ENCODE measurements around the gene CEP20. TPM values are rescaled to one million over a fixed set of nuclear protein-coding genes. Genes with fewer than 3 reads are reported as not detected.
A peak's percentile ranks its signal among the peaks of the same experiment; 100 is the strongest.

CEP20 gene
- total RNA-seq, 1 donor from 2014 or later: 28.2 TPM

GRCh38 chr16:15887283-15887682 is 1.1 kb downstream of the CEP20 start:
- no peaks in the 10 kb centered on the region for H3K27me3 ChIP-seq

GRCh38 chr16:15886078-15886477 is 2.3 kb downstream of the CEP20 start:
- H3K27me3 ChIP-seq: no peaks in the 10 kb centered on the region
- no peak overlapping the region for H3K4me3 ChIP-seq
- H3K4me1 ChIP-seq: peaks cover 35% of the 10 kb centered on the region
- no peaks in the 10 kb centered on the region for H3K9me3 ChIP-seq
- DNase-seq (ENCODE audit: extremely low spot score in 2 of 2): no peak
- H3K36me3 ChIP-seq: peaks cover 0 to 21% of the 10 kb centered on the region in 2 donors
- no peak overlapping the region for H3K27ac ChIP-seq
- intact Hi-C loops (cut with DNase I): no loop called here
- TF ChIP-seq POLR2AphosphoS5 (IDR thresholded peaks at IDR 0.05; ENCODE audit: insufficient read depth in 1 of 2, low read depth in 1 of 2) (no peak), CTCF (IDR thresholded peaks at IDR 0.05) (no peak), POLR2A (IDR thresholded peaks at IDR 0.05) (no peak)

More at GRCh38 chr16:15887283-15887682, 1.1 kb downstream of the CEP20 start:
- intact Hi-C loops (cut with DNase I): no loop called here
- Histone ChIP-seq H3K4me1 (peaks cover 35% of the 10 kb centered on the region), H3K9me3 (no peaks in the 10 kb centered on the region), H3K27ac (no peak overlapping the region), H3K36me3 (peaks cover 0 to 13% of the 10 kb centered on the region in 2 donors), H3K4me3 (peak overlapping the region; percentile 66 to 82)
- no peak for DNase-seq (ENCODE audit: extremely low spot score in 2 of 2)
- TF ChIP-seq CTCF (IDR thresholded peaks at IDR 0.05) (no peak), POLR2AphosphoS5 (IDR thresholded peaks at IDR 0.05; ENCODE audit: insufficient read depth in 1 of 2, low read depth in 1 of 2) (no peak), POLR2A (IDR thresholded peaks at IDR 0.05) (no peak)

- no peak overlapping the region for H3K4me3 ChIP-seq
Observed at GRCh38 chr16:15885560-15886001, 2.8 kb downstream of the CEP20 start.

GRCh38 chr16:15882563-15882962 is 5.8 kb downstream of the CEP20 start:
- Histone ChIP-seq H3K27me3 (no peaks in the 10 kb centered on the region), H3K36me3 (peaks cover 0 to 21% of the 10 kb centered on the region in 2 donors), H3K4me3 (no peak overlapping the region), H3K27ac (no peak overlapping the region), H3K9me3 (no peaks in the 10 kb centered on the region), H3K4me1 (peaks cover 36% of the 10 kb centered on the region)
- no peak for TF ChIP-seq POLR2AphosphoS5 (IDR thresholded peaks at IDR 0.05; ENCODE audit: insufficient read depth in 1 of 2, low read depth in 1 of 2)
- TF ChIP-seq POLR2A (IDR thresholded peaks at IDR 0.05): no peak
- TF ChIP-seq CTCF (IDR thresholded peaks at IDR 0.05): no peak
- intact Hi-C loops (cut with DNase I): no loop called here
- no peak for DNase-seq (ENCODE audit: extremely low spot score in 2 of 2)

More at GRCh38 chr16:15885560-15886001, 2.8 kb downstream of the CEP20 start:
- intact Hi-C loops (cut with DNase I): no loop called here
- Histone ChIP-seq H3K36me3 (peaks cover 0 to 21% of the 10 kb centered on the region in 2 donors), H3K9me3 (no peaks in the 10 kb centered on the region), H3K27me3 (no peaks in the 10 kb centered on the region), H3K27ac (no peak overlapping the region), H3K4me1 (peaks cover 40% of the 10 kb centered on the region)
- TF ChIP-seq CTCF (IDR thresholded peaks at IDR 0.05): no peak
- TF ChIP-seq POLR2AphosphoS5 (IDR thresholded peaks at IDR 0.05; ENCODE audit: insufficient read depth in 1 of 2, low read depth in 1 of 2): no peak
- TF ChIP-seq POLR2A (IDR thresholded peaks at IDR 0.05): no peak
- DNase-seq (ENCODE audit: extremely low spot score in 2 of 2): no peak

GRCh38 chr16:15881794-15882379 is 6.5 kb downstream of the CEP20 start:
- no peaks in the 10 kb centered on the region for H3K27me3 ChIP-seq
- no peak overlapping the region for H3K27ac ChIP-seq
- intact Hi-C loops (cut with DNase I): no loop called here
- H3K4me1 ChIP-seq: peaks cover 29% of the 10 kb centered on the region
- H3K36me3 ChIP-seq: peaks cover 0 to 21% of the 10 kb centered on the region in 2 donors
- DNase-seq (ENCODE audit: extremely low spot score in 2 of 2): no peak
- TF ChIP-seq POLR2A (IDR thresholded peaks at IDR 0.05) (no peak), CTCF (IDR thresholded peaks at IDR 0.05) (no peak), POLR2AphosphoS5 (IDR thresholded peaks at IDR 0.05; ENCODE audit: insufficient read depth in 1 of 2, low read depth in 1 of 2) (no peak)
- H3K4me3 ChIP-seq: no peak overlapping the region
- no peaks in the 10 kb centered on the region for H3K9me3 ChIP-seq

Data from vagina (tissue), 2 donors.